Fibroblast of skin of back (primary cell): ENCODE results near the gene IREB2.

Source experiments
- DNase-seq: peaks from one replicate; pipeline ENCODE4 v3.0.0-alpha.2; 2013

IREB2 gene

DNA sequence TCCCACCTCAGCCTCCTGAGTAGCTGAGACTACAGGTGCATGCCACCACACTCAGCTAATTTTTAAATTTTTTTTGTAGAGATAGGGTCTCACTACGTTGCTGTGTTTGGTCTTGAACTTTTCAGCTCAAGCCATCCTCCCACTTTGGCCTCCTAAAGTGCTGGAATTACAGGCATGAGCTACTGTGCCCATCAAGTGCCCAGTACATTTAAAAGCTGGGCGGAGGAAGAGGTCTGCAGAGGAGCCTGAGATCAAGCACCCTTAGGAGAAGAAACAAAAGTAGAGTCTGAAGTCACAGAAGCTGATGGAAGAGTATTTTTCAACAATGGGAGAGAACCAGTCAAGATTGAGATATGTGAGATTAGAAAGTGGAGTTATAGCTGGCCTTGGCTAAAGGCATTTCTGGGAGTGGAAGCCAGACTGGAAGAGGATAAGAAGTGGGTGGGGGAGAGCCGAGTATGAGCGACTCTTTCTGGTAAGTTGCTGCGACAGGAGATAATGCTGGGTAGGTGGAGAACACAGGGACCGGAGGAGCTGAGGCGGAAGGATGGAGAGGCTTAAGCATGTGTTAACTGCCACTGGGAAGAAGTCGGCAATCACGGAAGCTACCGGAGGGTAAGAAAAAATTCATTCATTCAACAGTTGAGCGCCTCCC lies 782 bp upstream of the IREB2 start:
- no peak for DNase-seq

- DNase-seq: peak; percentile 49
These were observed 736 bp downstream of the IREB2 start for GRCh38 chr15:78438619-78439285.

DNA sequence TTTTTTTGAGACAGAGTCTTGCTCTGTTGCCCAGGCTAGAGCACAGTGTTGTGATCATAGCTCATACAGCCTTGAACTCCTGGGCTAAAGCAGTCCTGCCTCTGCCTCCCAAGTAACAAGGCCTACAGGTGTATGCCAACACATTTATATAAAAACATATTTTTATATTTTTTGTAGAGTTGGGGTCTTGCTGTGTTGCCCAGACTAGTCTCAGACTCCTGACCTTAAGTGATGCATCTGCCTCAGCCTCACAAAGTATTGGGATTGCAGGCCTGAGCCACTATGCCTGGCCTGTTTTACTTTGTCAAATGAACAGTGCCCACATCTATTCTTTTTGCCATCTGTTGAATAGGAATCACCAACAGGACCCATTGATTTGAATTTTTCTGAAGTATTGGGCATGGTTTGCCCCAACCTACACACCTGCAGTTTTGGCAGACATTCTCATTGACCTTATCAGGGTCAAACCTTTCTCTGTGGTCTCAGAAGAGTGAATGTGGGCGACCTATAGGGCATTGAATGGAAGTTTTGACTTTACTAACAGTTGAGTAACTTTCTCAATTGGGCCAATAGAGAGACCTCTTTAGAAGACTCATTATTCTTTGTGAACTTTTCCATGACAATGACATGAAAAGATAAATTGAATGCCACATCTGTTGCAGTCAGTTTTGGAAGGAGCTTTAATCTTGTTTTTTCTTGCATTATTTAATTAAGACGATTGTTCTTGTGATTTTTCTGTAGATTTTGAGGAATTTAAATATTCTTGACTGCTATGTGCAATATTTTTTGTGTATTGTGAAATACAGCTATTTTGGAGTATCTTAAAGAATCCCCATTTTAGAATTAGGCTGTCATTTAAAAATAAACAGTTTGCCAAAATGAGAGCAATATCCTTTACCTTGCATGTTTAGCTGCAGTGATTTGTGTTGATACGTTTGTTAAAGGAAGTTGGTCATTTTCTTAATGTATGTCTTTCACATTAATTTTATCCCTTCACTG lies 2.7 kb downstream of the IREB2 start:
- no peak for DNase-seq

DNA sequence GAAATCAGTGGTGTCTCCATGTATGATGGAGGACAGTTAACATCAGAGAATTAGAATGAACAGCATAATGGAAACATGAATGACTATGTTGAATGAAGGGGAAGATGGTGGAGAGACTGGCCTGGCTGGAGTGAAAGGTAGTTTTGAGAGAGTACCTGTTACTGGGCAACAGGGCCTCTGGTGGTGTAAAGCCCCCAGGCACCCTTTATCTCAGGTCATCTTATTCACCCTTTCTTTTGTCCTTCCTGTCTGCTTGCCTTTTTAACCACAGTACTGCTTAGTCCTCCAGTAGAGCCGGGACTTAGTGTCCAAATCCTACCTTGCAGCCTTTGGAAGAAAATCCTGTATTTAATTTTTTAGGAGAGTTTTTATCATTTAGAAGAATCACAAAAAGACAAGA lies 6.2 kb downstream of the IREB2 start:
- DNase-seq: no peak

- DNase-seq: no peak
These were observed 7.9 kb downstream of the IREB2 start for GRCh38 chr15:78445875-78446274.

- DNase-seq: no peak
These were observed 8.5 kb downstream of the IREB2 start for GRCh38 chr15:78446551-78446950.

- no peak for DNase-seq
These were observed 10.6 kb downstream of the IREB2 start for GRCh38 chr15:78448441-78449219.

- DNase-seq: no peak
These were observed 11.4 kb downstream of the IREB2 start for GRCh38 chr15:78449220-78449999.

- no peak for DNase-seq
These were observed 12.4 kb downstream of the IREB2 start for GRCh38 chr15:78450285-78450858.

GRCh38 chr15:78452485-78452884 lies 14.5 kb downstream of the IREB2 start:
- no peak for DNase-seq

DNA sequence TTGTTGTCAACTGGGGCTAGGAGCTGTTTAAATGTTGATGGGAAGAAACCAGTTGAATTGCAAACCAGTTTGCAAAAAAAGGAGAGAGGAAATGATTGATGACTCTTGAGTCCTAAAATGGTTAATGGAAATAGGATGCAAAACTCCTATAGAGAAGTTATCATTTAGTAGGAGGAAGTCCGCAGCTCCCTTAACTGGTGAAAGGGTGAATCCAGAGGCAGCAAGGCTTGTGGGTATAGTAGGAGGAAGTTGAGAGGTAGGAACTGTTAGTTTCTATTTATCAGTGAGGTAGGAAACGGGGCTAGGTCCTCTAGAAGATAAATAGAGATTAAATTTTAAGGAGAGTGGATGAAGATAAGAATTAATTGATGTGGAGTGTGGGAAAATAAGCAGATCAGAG lies 15.4 kb downstream of the IREB2 start:
- no peak for DNase-seq

DNA sequence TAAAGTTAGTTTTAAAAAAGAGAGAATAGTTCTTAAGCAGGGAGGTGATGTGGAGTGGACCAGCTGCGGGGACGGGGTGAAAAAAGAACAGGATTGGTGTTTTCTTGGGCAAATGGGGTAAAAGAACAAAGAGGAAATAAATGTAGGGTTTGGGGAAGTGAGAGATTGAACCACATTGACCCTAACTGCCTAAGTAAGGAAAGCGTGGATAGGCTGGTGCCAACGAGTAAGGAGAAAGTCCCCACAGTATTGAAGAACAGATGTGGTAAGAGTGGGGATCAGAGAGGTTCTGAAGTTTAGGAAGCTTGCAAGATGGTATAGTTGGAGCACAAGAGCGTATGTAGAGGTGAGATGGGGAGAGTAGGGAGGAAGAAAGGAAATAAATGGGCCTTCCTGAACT lies 17.0 kb downstream of the IREB2 start:
- no peak for DNase-seq

DNA sequence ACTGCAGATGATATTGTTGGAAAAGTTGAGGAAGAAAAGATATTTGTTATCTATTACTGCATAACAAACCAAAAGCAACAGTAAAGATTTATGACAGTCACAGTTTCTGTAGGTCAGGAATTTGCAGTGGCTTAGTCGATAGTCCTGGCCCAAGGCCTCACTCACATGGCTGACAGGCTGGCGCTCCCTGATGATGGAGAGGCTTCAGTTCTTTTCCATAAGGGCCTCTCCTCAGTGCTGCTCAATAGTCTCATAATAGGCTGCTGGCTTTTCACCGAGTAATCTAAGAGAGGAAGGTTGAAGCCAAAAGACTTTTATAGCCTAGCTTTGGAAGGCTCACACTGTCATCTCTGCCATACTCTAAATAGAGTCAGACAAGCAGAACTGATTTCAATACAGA lies 17.7 kb downstream of the IREB2 start:
- DNase-seq: no peak

GRCh38 chr15:78456426-78456825 lies 18.4 kb downstream of the IREB2 start:
- DNase-seq: no peak

DNA sequence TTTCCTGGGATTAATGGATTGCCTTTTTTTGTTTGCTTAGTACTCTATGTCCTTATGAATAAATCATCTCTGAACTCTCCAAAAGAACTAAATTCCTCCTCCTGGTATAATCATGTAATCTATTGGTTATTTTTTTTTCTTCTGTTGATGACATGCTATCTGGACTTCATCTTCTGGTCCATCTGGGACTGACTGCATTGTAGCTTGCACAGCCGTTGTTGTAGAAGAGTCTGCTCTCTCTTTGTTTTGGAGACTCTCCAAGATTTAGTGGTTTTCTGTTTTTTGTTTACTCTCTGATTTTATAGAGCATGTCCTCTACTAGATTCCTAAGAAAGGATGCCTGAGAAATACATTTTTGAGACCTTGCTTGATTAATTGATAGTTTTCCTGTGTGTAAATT lies 19.1 kb downstream of the IREB2 start:
- DNase-seq: peak; percentile 74

GRCh38 chr15:78460737-78461136 lies 22.7 kb downstream of the IREB2 start:
- no peak for DNase-seq

GRCh38 chr15:78461171-78461888 lies 23.3 kb downstream of the IREB2 start:
- no peak for DNase-seq

GRCh38 chr15:78469031-78469430 lies 31.0 kb downstream of the IREB2 start:
- no peak for DNase-seq

- no peak for DNase-seq
These were observed 39.3 kb downstream of the IREB2 start for GRCh38 chr15:78477295-78477694.

- DNase-seq: no peak
These were observed 41.6 kb downstream of the IREB2 start for GRCh38 chr15:78479650-78480049.

DNA sequence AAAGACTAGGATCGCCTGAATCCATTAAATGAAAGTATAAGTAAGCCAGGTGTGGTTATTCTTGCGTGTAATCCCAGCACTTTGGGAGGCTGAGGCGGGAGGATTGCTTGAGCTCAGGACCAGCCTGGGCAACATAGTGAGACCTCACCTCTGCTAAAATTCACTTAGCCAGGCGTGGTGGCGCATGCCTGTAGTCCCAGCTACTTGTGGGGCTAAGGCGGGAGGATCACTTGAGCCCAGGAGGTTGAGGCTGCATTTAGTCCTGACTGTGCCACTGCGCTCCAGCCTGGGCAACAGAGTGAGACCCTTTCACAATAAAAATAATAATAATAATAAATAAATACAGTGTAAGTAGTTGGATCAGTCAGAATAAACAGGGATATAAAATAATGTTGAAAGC lies 43.9 kb downstream of the IREB2 start:
- DNase-seq: no peak
